Measurements from ENCODE around the gene HYAL3. TPM values are rescaled to one million over a fixed set of nuclear protein-coding genes. Genes with fewer than 3 reads are reported as not detected.

HYAL3 gene
- total RNA-seq, 2 experiments from 2014 or later = 2.7 to 3.5 TPM

- Histone ChIP-seq H3K4me2 (ENCODE audit: low read length) (peak overlapping the region; percentile 82), H4K20me1 (ENCODE audit: insufficient read depth, low read length) (no peaks in the 10 kb centered on the region), H3K9me3 (ENCODE audit: low read length) (no peaks in the 10 kb centered on the region), H3K79me2 (ENCODE audit: insufficient read depth, low read depth, low read length) (peaks cover 20% of the 10 kb centered on the region), H2AFZ (ENCODE audit: low read length) (peak overlapping the region; percentile 65), H3K4me1 (ENCODE audit: insufficient read depth, low read length, poor library complexity, severe bottlenecking) (peaks cover 12% of the 10 kb centered on the region), H3K36me3 (ENCODE audit: insufficient read depth, low read length) (peaks cover 25% of the 10 kb centered on the region), H3K4me3 (ENCODE audit: low read depth, low read length, poor library complexity, severe bottlenecking) (peak overlapping the region; percentile 89), H3K9me2 (ENCODE audit: insufficient read depth, low read length) (no peaks in the 10 kb centered on the region), H3K27ac (ENCODE audit: low read depth, low read length, poor library complexity, severe bottlenecking) (peak overlapping the region; percentile 32)
- CTCF ChIA-PET (ENCODE audit: unreplicated experiment) = interaction anchor here (2.0 kb wide), 1 partner anchor 31 kb away, joined by 5 read pairs; no protein-coding TSS in a partner anchor
- no peak for DNase-seq (ENCODE audit: low spot score)
- no TSS peak for BruUV-seq (replicated peaks)
- POLR2A ChIA-PET = interaction anchor here (0.6 to 2.1 kb wide), 2 partner anchors 44 to 1096 kb away, joined by 3 to 10 read pairs; no protein-coding TSS in a partner anchor
- intact Hi-C loops (cut with micrococcal nuclease; ENCODE audit: unreplicated experiment) = no loop called here
- TF ChIP-seq EZH2phosphoT487 (IDR thresholded peaks at IDR 0.05; ENCODE audit: borderline replicate concordance, low read depth, low read length) (no peak), CTCF (conservative IDR thresholded peaks at IDR 0.05; ENCODE audit: low read length) (no peak)
These were observed 6.0 kb downstream of the HYAL3 start for GRCh38 chr3:50293079-50293801.

DNA sequence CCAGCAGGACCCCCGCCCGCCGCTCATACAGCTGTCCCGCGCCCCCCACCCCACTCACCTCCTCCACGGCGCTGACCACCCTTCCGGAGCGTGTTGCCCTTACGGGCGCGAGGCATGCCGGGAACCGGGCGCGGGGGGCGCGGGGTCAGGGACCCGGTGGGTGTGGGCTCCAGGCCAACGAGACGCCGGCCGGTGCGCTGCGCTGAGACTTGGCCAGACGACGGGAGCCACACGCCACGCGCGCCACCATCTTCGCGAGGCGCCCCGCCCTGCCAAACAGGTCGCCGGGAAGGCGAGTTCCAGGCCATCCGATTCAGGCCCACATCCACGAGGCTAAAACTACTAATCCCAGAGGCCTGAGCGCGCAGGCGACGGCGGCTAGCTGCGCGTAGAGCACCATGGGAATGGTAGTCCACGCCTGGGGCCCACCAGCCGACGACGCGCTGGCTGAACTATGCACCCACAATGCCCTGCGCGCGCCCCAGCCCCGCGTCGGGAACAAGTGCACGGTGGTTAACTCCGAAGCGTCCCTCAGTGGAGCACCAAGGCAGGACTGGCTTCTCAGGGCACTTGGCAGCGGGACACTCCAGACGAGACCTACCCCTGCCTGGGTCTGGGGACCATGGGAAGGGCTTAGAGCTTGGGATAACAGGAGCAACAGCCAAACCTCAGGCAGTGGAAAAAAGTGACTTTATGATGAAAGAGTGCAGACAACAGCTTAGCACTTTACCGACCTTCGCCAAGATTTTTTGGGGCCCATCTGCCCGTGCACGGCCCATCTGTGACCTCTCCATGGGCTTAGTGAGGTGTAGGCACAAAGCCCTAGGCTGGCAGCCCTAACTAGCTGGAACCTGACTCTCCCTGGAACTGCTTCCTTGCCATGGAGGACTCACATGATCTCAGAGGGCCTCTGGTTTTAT, 6.8 kb downstream of the HYAL3 start, which contains the start of gene IFRD2:
Gene IFRD2, minus strand, starts transcription at position 271 of the 920 bp plus-strand sequence. Its CDS starts 155 bp downstream, at position 116.
- no peaks in the 10 kb centered on the region for H3K9me3 ChIP-seq (ENCODE audit: low read length)
- intact Hi-C loops (cut with micrococcal nuclease; ENCODE audit: unreplicated experiment) = no loop called here
- BruUV-seq (replicated peaks) = TSS peak; percentile 83
- ChIA-PET POLR2A (interaction anchor here (0.6 to 2.1 kb wide), 3 partner anchors 13 to 1097 kb away, joined by 3 to 10 read pairs (median 3); no protein-coding TSS in a partner anchor), CTCF (ENCODE audit: unreplicated experiment) (interaction anchor here (0.6 to 2.0 kb wide), 2 partner anchors 28 to 31 kb away, joined by 3 to 5 read pairs; no protein-coding TSS in a partner anchor)
- TF ChIP-seq EZH2phosphoT487 (IDR thresholded peaks at IDR 0.05; ENCODE audit: borderline replicate concordance, low read depth, low read length) (no peak), CTCF (conservative IDR thresholded peaks at IDR 0.05; ENCODE audit: low read length) (no peak)
- no peaks in the 10 kb centered on the region for H3K9me2 ChIP-seq (ENCODE audit: insufficient read depth, low read length)
- H2AFZ ChIP-seq (ENCODE audit: low read length) = peak within 1 kb of the TSS; percentile 65
- peak within 1 kb of the TSS; percentile 89 for H3K4me3 ChIP-seq (ENCODE audit: low read depth, low read length, poor library complexity, severe bottlenecking)
- peak; percentile 98 for DNase-seq (ENCODE audit: low spot score)
- H3K4me2 ChIP-seq (ENCODE audit: low read length) = peak within 1 kb of the TSS; percentile 82
- H3K79me2 ChIP-seq (ENCODE audit: insufficient read depth, low read depth, low read length) = peaks cover 20% of the 10 kb centered on the region
- peaks cover 33% of the 10 kb centered on the region for H3K36me3 ChIP-seq (ENCODE audit: insufficient read depth, low read length)
- H4K20me1 ChIP-seq (ENCODE audit: insufficient read depth, low read length) = no peaks in the 10 kb centered on the region
- peaks cover 6% of the 10 kb centered on the region for H3K4me1 ChIP-seq (ENCODE audit: insufficient read depth, low read length, poor library complexity, severe bottlenecking)
- H3K27ac ChIP-seq (ENCODE audit: low read depth, low read length, poor library complexity, severe bottlenecking) = peak within 1 kb of the TSS; percentile 32
